HAP-1 (cell line): ENCODE data around the gene WDR91.

ENCODE experiments used
- DNase-seq, 2 experiments: peaks; one replicate each; pipeline ENCODE4 v3.0.0-alpha.2; 2016 to 2020; ENCODE audit warnings: low spot score in 2 of 2
- H3K27me3 ChIP-seq: fragments of 250-450 bp; sonication (Bioruptor Pico); 2 replicates; pipeline ENCODE4 v1.5.1; 2020; ENCODE audit warnings: low read depth, mild to moderate bottlenecking, moderate library complexity
- H3K36me3 ChIP-seq: fragments of 250-450 bp; sonication (Bioruptor Pico); replicated peaks from 2 replicates; pipeline ENCODE4 v1.5.1; 2020; ENCODE audit warnings: mild to moderate bottlenecking
- H3K4me1 ChIP-seq: fragments of 250-450 bp; sonication (Bioruptor Pico); 2 replicates; pipeline ENCODE4 v1.5.1; 2020; ENCODE audit warnings: mild to moderate bottlenecking
- H3K4me3 ChIP-seq: fragments of 250-450 bp; sonication (Bioruptor Pico); 2 replicates; pipeline ENCODE4 v1.5.1; 2020; ENCODE audit warnings: mild to moderate bottlenecking, moderate library complexity
- H3K9me3 ChIP-seq: fragments of 250-450 bp; sonication (Bioruptor Pico); 2 replicates; pipeline ENCODE4 v1.5.1; 2020; ENCODE audit warnings: mild to moderate bottlenecking, moderate library complexity
- in situ Hi-C: fragments of 300-500 bp; cut with MboI; formaldehyde crosslinking; loops from 3 replicates; pipeline ENCODE4 v1.14.3; 2020; ENCODE audit warnings: low sequenced_read_pairs, inconsistent platforms, mixed read lengths

Gene WDR91

DNA sequence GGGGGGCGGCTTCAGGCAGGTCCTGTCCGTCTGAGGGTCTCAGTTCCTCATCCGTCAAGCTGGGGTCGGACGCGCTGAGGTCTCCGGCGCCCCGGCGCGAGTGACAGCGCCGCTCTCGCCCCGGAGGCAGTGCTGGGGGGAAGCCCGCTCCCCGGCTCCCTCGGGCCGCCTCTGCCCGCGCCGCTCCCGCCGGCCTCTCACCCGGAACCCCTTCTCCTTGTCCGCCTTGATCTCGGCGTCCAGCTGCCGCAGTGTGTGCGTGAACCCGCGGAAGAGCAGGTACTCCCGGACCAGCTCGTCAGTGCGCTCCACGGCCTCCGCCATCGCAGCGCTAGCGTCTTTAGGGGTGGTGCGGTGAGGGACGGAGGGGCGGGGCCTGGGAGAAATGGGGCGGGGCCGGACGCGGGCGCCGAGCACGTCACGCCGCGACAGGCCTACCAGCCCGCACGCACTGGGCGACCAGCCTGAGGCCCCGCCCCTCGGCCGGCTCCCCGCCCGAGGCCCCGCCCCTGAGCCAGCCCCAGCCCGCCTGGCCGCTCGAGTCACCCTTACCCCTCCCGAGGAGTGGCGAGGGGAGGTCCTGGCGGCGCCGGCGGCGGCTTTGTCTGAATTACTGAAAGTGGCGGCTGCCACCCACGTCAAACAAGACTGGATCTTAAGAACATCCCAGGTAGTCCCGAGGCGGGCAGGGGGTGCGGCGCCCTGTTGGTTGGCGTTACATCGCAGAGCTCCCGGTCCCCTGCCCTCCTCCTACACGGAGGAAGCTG, at the start of gene WDR91:
WDR91 (minus strand) TSS at position 348 of the 767 bp plus-strand sequence; CDS start at position 324, 24 bp downstream.
- peak within 1 kb of the TSS; percentile 84 for H3K4me3 ChIP-seq

DNA sequence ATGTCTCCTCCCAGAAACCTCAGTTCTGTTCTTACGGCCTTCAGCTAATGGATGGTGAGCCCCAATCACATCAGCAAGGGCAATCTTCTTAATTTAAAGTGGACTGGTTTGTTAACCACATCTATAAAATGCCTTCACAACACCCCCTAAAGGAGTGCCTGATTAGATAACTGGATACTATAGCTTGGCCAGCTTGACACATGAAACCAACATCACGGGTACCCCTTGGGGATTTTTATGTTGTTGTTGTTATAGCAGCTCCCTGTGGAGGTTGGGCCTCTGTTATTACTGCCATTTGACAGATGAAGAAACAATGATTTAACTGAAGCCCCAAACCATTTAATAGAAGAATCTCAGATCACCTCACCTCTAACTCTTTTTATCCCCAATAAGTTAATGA, 49.1 kb upstream of the WDR91 start:
- Histone ChIP-seq H3K9me3 (no peaks in the 10 kb centered on the region), H3K36me3 (no peaks in the 10 kb centered on the region), H3K4me1 (no peaks in the 10 kb centered on the region), H3K27me3 (no peaks in the 10 kb centered on the region), H3K4me3 (no peak overlapping the region)
- in situ Hi-C loops: no loop called here
- DNase-seq: no peak

More for the DNA sequence above, at the start of gene WDR91:
- no peaks in the 10 kb centered on the region for H3K36me3 ChIP-seq
- in situ Hi-C loops: no loop called here
- H3K27me3 ChIP-seq: no peaks in the 10 kb centered on the region
- H3K9me3 ChIP-seq: no peaks in the 10 kb centered on the region
- DNase-seq: peak; percentile 93 to 97
- peaks cover 6% of the 10 kb centered on the region; the same call in 1 of the 2 replicates for H3K4me1 ChIP-seq

DNA sequence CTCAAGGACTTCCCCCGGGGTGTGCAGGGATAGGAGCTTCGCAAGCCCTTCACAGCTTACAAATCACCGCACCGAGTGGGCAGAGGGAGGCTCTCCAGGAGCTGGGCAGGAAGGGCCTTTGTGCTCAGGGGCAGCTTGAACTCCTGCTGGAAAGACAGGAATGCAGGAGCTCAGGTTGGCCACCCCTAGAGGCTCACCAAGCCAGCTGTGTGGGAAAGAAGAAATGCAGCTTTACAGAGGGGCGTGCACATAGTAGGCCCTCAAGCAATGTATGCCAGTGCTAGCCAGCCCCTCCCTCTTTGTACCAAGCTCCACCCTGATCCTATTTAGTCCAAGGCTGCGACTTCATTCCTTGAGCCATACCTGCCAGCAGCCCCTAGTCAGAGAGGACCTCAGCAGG, 48.4 kb upstream of the WDR91 start:
- Histone ChIP-seq H3K27me3 (no peaks in the 10 kb centered on the region), H3K4me1 (no peaks in the 10 kb centered on the region)
- in situ Hi-C loops: no loop called here

DNA sequence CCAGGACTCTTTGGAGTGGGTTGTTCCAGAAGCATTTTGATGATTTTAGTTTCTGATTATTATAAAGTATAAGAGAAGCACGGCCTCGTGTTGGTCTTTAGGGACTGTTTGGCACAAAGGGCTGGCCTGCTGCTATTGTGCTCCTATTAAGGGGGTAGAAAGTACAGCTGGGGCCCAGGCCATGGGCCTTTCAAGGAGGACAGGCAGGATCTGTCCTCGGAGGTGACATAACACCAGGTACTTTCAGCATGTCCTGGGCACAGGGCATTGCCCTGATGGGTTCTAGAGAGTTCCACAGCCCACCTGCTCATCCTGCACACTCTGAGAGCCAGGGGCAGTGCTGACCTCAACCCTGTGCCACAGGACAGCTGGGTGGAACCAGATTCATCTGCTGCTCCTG, 47.3 kb upstream of the WDR91 start:
- in situ Hi-C loops: no loop called here
- Histone ChIP-seq H3K4me3 (no peak overlapping the region), H3K36me3 (no peaks in the 10 kb centered on the region), H3K9me3 (no peaks in the 10 kb centered on the region), H3K4me1 (no peaks in the 10 kb centered on the region), H3K27me3 (no peaks in the 10 kb centered on the region)
- no peak for DNase-seq

More for the DNA sequence above, 48.4 kb upstream of the WDR91 start:
- H3K9me3 ChIP-seq: no peaks in the 10 kb centered on the region
- no peaks in the 10 kb centered on the region for H3K36me3 ChIP-seq
- DNase-seq: no peak
- H3K4me3 ChIP-seq: no peak overlapping the region

DNA sequence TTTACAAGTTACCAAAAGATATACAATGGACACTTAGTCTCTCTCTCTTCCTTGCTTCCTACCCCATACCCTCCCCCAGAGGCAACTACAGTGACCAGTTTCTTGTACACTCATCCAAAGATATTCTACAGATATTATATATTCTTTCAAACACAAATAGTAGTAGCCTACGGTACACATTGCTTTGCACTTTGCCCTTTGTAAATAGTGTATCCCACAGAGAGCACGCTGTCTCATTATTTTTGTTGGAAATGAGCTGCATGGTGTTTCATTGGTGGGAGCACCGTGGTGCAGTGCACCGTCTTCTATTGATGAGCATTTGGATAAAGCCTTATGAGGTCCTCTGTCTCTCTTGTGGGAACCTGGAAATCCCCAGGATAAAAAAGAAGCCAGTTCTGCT, 46.5 kb upstream of the WDR91 start:
- in situ Hi-C loops: no loop called here
- no peaks in the 10 kb centered on the region for H3K36me3 ChIP-seq
- no peaks in the 10 kb centered on the region for H3K4me1 ChIP-seq
- no peak overlapping the region for H3K4me3 ChIP-seq
- H3K27me3 ChIP-seq: no peaks in the 10 kb centered on the region
- DNase-seq: no peak
- no peaks in the 10 kb centered on the region for H3K9me3 ChIP-seq

DNA sequence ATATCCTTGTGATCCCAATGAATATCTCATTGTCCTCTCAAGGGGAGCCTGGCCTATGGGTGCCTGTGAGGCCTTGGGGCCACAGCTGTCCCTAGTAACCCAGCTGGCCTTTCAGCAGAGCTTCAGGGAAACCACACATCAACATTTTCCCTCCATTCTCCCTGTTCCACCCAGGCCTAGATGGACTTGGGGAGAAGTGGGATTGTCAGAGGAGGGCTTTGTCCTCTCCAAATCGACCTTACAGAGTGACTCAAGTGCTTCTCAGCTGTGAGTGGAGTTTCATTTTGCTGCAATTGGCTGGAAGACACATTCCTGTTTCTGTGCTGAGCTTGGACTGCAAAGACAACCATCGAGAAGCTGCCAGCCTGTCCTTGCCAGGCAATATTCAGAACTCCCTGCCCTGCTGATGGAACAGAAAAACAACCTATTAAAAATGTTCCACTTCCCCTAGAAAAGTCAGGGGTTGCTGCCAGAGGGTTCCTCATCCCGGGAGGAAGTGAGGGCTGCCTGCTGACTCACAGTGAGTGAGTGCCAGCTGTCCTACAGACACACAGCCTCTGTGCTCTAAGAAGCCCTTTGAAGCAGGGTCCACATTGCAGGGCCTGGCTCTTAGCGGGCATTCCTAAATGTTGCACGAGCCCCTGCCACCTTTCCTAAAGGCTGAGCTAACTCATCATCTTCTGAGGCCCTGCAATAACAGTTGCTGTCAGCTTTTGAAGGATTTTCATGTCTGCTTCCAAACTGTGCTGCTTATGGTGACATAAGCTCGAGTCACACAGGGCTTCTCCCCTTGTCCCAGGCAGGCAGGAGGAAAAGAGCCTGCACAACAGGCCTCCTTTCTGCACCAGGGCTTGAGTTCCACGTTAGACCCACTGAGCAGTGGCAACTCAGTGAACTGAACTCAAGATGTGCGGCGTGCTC, 42.8 kb upstream of the WDR91 start:
- no peak for DNase-seq
- in situ Hi-C loops: no loop called here

DNA sequence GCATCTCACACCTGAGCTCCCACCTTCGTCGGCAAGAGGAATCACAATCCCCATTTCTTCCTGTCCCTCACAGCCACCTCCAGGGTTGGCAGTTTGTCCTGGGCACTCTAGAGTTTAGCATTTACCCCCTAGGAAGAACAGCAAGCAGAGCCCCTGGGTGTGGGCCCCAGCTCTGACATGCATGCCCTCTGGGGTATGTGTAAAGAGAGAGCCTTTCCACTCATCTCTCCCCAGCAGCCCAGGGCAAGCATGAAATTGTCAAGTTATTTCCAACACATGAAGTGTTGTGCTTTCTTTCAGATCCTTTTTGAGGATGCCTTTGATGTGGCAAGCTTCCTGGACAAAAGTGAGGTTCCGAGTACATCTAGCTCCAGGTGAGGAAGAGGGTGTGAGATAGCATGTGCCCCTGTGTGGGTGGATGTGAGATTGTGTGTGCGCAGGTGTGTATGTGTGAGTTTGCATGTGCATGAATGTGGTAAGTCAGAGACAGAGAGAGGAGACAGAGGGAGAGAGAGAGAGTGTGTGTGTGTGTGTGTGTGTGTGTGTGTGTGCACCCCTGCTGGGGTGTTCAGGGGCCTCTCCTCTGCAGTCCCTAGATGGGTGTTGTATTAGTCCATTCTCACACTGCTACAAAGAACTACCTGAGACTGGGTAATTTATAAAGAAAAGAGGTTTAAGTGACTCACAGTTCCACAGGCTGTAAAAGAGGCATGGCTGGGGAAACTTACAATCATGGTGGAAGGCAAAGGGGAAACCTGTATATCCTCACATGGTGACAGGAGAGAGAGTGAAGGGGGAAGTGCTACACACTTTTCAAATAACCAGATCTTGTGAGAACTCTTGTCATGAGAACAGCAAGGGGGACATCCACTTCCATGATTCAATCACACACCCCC, 40.4 kb upstream of the WDR91 start:
- in situ Hi-C loops: no loop called here
- no peaks in the 10 kb centered on the region for H3K36me3 ChIP-seq
- no peak for DNase-seq
- no peaks in the 10 kb centered on the region for H3K27me3 ChIP-seq
- H3K4me3 ChIP-seq: no peak overlapping the region
- no peaks in the 10 kb centered on the region for H3K4me1 ChIP-seq
- H3K9me3 ChIP-seq: no peaks in the 10 kb centered on the region

More for the DNA sequence above, 42.8 kb upstream of the WDR91 start:
- no peaks in the 10 kb centered on the region for H3K36me3 ChIP-seq
- no peak overlapping the region for H3K4me3 ChIP-seq
- H3K27me3 ChIP-seq: no peaks in the 10 kb centered on the region
- no peaks in the 10 kb centered on the region for H3K9me3 ChIP-seq
- H3K4me1 ChIP-seq: no peaks in the 10 kb centered on the region

DNA sequence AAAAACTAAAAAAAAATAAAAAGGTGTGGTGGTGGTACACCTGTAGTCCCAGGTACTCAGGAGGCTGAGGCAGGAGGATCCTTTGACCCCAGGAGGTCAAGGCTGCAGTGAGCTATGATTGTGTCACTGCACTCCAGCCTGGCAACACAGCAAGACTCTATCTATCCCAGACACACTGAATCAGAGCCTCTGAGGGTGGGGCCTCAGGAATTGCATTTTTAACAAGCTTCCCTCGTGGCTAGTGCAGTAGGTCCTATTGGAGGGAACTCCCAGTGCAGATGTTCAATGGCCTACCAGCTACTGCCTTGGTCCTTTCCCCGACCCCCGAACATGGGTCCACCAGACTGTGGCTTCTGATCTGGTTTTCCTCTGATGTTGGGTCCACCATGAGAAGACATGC, 37.2 kb upstream of the WDR91 start:
- Histone ChIP-seq H3K4me1 (no peaks in the 10 kb centered on the region), H3K27me3 (no peaks in the 10 kb centered on the region; the same call in 1 of the 2 replicates), H3K36me3 (no peaks in the 10 kb centered on the region), H3K9me3 (no peaks in the 10 kb centered on the region), H3K4me3 (no peak overlapping the region)
- DNase-seq: no peak
- in situ Hi-C loops: no loop called here

DNA sequence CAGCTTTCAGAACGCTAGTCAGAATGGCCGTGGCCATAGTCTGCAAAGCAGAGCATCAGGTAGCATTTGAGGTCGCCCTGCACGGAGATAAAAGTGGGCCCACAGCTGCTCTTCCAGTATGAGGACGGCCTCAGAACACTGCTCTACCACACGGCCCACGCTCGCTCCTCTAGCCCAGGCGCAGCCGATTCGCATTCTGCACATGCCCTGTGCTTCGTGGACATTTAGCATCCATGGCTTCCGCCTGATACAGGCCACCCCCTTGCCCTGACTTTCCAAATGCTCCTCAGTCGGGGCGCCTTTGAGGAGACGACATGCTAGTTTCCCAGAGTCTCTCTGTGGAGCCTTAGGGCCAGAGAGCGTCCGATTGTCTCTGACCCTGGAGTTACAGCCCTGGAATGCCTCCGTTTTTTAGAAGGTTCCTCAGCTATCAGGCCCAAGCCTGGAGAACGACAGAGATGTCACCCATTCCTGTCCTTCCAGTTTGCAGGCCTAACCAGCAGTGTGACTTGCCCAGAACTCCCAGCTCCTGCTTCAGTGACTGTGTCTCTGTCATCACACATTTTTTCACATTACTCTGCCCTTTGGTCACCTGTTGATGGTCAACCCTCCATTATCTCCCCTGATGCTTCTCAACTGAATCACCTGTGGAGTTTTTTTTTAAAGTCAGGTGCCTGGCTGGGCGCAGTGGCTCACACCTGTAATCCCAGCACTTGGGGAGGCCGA, 36.6 kb upstream of the WDR91 start:
- Histone ChIP-seq H3K36me3 (no peaks in the 10 kb centered on the region), H3K4me1 (no peaks in the 10 kb centered on the region), H3K9me3 (no peaks in the 10 kb centered on the region), H3K4me3 (no peak overlapping the region), H3K27me3 (no peaks in the 10 kb centered on the region; the same call in 1 of the 2 replicates)
- no peak for DNase-seq
- in situ Hi-C loops: no loop called here

DNA sequence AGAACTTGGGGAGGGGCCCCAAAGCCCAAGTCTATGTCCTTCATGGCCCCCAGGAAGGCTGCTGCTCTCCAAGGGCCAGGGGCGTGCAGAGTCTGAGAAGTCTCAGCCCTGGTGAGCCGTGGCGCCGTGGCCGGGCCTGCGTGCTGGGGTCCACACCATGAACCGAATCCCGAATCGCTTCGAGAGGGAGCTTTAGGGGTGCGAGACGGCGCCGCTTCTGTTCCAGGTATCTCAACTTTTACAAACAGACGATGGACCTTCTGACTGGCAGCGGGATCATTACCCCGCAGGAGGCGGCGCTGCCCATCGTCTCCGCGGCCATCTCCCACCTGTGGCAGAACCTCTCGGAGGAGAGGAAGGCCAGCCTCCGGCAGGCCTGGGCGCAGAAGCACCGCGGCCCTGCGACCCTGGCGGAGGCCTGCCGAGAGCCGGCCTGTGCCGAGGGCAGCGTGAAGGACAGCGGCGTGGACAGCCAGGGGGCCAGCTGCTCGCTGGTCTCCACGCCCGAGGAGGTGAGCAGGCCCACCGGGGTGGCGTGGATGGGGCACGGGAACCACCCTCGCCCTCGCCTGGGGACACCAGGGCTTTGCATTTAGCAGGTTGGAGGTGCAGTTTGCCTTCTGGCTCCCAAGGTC, 35.0 kb upstream of the WDR91 start:
- Histone ChIP-seq H3K4me1 (no peaks in the 10 kb centered on the region), H3K27me3 (no peaks in the 10 kb centered on the region; the same call in 1 of the 2 replicates), H3K36me3 (no peaks in the 10 kb centered on the region), H3K9me3 (no peaks in the 10 kb centered on the region), H3K4me3 (no peak overlapping the region)
- in situ Hi-C loops: no loop called here
- no peak for DNase-seq

DNA sequence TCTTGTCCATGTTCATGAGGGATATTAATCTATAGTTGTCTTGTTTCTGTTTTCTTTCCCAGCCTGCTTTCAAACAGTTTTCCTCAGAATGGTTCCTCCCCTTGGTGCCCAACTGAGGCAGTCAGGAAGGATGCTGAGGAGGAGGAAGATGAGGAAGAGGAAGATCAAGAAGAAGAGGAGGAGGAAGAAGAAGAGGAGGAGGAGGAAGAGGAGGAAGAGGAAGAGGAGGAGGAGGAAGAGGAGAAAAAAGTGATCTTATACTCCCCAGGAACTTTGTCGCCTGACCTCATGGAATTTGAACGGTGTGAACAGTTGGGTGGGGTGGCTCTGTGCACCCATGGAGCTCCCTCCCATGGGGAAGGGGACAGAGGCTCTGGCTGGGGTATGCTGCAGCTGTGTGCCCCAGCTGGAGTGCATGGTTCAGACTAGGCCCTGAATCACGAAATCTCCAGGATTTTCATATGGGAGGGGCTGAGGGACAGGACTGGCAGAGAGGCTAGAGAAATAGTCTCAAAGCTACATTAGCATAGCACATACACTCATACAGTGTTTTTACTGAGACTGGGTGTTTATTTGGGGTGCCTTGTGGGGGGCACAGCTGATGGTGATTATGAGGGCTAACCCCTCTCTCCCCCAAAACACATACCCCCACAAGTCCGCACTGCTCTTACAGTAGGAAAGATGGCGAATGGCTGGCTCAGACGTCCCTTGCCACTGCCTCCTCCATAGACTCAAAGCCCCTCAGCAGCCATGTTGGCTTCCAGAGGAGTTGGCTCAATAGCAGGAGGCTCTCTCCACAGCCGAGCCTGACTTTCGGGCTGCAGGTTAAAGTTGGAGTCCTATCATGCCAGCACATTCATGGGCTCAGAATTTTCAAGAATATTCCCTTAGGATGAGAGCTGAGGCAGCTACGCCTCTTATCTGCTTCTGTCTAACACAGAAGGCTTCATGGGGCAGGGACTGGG, 34.2 kb upstream of the WDR91 start:
- Histone ChIP-seq H3K4me3 (no peak overlapping the region), H3K9me3 (no peaks in the 10 kb centered on the region), H3K4me1 (no peaks in the 10 kb centered on the region), H3K36me3 (no peaks in the 10 kb centered on the region), H3K27me3 (no peaks in the 10 kb centered on the region; the same call in 1 of the 2 replicates)
- in situ Hi-C loops: no loop called here
- no peak for DNase-seq
